Left lung (tissue), 10 donors: ENCODE results near the gene NEURL1. TPM values are rescaled to one million over a fixed set of nuclear protein-coding genes. Genes with fewer than 3 reads are reported as not detected.

Experiments used
- ATAC-seq: fragments of 200-7000 bp; cut with Tn5 transposase; one replicate; pipeline ENCODE4 v1.9.1; 2020; ENCODE audit warnings: moderate library complexity
- DNase-seq, 4 donors: peaks; one replicate each; pipeline ENCODE4 v3.0.0-alpha.2; 2013 to 2020
- H3K27ac ChIP-seq, 2 donors: fragments of 200-600 bp; sonication (generic) in 1 of 2; one replicate each; pipeline versions ENCODE4 v1.5.0 to v1.8.0; 2020 to 2021
- H3K27me3 ChIP-seq, 2 donors: fragments of 200-600 bp; sonication (generic) in 1 of 2; one replicate each; pipeline versions ENCODE4 v1.5.0 to v1.8.0; 2020 to 2021
- H3K36me3 ChIP-seq, 2 donors: fragments of 200-600 bp; sonication (generic) in 1 of 2; one replicate each; pipeline versions ENCODE4 v1.5.0 to v1.8.0; 2020 to 2021
- H3K4me1 ChIP-seq, 2 donors: fragments of 200-600 bp; one replicate each; pipeline ENCODE4 v1.8.0; 2021
- H3K4me3 ChIP-seq, 2 donors: fragments of 200-600 bp; sonication (generic) in 1 of 2; one replicate each; pipeline versions ENCODE4 v1.5.0 to v1.8.0; 2020 to 2021; ENCODE audit warnings: mild to moderate bottlenecking in 1 of 2
- H3K9me3 ChIP-seq, 2 donors: fragments of 200-600 bp; sonication (generic) in 1 of 2; one replicate each; pipeline versions ENCODE4 v1.5.0 to v1.8.0; 2020 to 2021
- CTCF ChIP-seq, 2 donors: fragments of 200-600 bp; sonication (generic) in 1 of 2; IDR thresholded peaks; one replicate each; pipeline versions ENCODE4 v1.5.0 to v1.8.0; 2021; ENCODE audit warnings: antibody characterized with exemption in 2 of 2
- intact Hi-C, 2 donors: fragments of 100-400 bp; cut with DNase I; formaldehyde crosslinking; loops; one replicate each; pipeline versions ENCODE4 v1.11.2 to v1.14.2; 2022
- polyA plus RNA-seq, 6 donors: library from polyadenylated mRNA; unstranded; fragments of 120-200 nt; gene quantifications; one replicate each; pipeline ENCODE4 v1.2.1, GENCODE V29; 2013; ENCODE audit not compliant: insufficient read length in 6 of 6
- total RNA-seq, 2 donors: library from RNA; stranded (reverse); fragmentation: NEBNext Ultra II Directional; extraction: Animal tissue kit (Norgen Biotek cat#: 25700); gene quantifications; one replicate each; pipeline ENCODE4 v1.2.1, GENCODE V29; 2021
- donor health status: DM: no; HTN: yes; CAD: no.
- donor health status: DM: no; HTN: no; CAD: no.

Gene NEURL1
- total and polyA plus RNA-seq, 8 donors: 0.76 to 2.1 (median 1.4) TPM

DNA sequence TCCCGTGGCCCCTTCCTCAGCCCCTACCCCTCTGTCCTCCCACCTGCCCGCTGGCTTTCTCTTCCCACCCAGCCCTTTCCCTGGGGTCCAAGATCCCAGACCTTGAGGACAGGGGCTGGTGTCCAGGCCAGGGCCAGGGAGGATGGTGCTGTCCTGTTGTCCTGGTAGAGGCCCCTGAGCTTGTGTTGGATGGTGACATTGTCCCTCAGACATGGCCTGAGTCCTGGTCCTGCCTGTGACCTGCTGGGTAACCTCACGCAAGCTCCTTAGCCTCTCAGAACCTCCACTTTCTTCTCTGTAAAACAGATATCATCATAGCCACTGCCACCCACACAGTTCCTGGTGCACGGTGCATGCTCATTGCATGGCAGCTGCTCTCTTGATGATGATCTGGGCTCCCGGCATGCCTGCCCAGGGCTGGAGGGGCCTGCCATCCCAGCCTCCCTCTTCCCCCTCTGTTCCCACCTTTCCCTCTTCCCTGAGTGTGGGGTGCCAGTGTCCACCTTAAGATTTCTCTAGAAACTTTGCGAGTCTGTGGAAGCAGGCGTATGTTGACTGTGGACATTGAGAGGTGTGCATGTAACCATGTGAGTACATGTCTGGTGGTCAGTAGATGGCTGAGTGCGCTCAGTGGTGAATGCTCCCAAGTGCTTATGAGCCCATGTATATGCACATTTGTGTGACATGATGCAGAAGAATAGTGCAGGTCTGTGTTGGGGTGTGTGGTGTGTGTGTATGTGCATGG lies 60.4 kb downstream of the NEURL1 start:
- no peak for TF ChIP-seq CTCF (IDR thresholded peaks at IDR 0.05)
- intact Hi-C loops: no loop called here
- Histone ChIP-seq H3K36me3 (no peaks in the 10 kb centered on the region), H3K9me3 (no peaks in the 10 kb centered on the region), H3K27ac (no peak overlapping the region), H3K27me3 (peaks cover 5 to 45% of the 10 kb centered on the region in 2 donors), H3K4me3 (no peak overlapping the region), H3K4me1 (peaks cover 0 to 12% of the 10 kb centered on the region in 2 donors)
- ATAC-seq (no peak), DNase-seq (no peak)

GRCh38 chr10:103554488-103555324 lies 61.2 kb downstream of the NEURL1 start:
- intact Hi-C loops: no loop called here
- DNase-seq (peak in 2 of 4 donors; percentile 30 to 73), ATAC-seq (peak; percentile 56)
- H3K27me3 ChIP-seq: peaks cover 5 to 51% of the 10 kb centered on the region in 2 donors
- peaks cover 0 to 12% of the 10 kb centered on the region in 2 donors for H3K4me1 ChIP-seq
- peak overlapping the region; percentile 21 to 29 for H3K4me3 ChIP-seq
- H3K27ac ChIP-seq: no peak overlapping the region
- no peaks in the 10 kb centered on the region for H3K9me3 ChIP-seq
- no peak for TF ChIP-seq CTCF (IDR thresholded peaks at IDR 0.05)
- no peaks in the 10 kb centered on the region for H3K36me3 ChIP-seq

DNA sequence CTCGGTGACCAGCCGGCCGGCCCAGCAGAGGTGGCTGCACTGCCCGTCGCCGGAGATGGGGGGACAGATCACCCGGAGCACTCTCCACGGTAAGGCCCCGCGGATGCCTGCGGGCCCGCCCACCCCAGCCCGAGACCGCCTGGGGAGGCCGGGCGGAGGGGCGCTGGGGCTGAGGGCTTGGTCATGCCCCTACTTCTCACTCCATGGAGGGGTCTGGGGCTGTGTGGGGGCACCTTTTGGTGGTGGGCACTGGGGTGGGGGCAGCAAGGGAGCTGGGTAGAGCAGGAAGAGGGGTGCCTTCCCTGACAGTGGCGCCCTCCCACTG lies 61.8 kb downstream of the NEURL1 start:
- DNase-seq: peak in 1 of 4 donors; percentile 81
- H3K27me3 ChIP-seq: peaks cover 5 to 51% of the 10 kb centered on the region in 2 donors
- no peaks in the 10 kb centered on the region for H3K36me3 ChIP-seq
- H3K4me3 ChIP-seq: peak overlapping the region; percentile 21 to 29
- ATAC-seq: no peak
- TF ChIP-seq CTCF (IDR thresholded peaks at IDR 0.05): no peak
- H3K4me1 ChIP-seq: peaks cover 0 to 12% of the 10 kb centered on the region in 2 donors
- intact Hi-C loops: no loop called here
- H3K9me3 ChIP-seq: no peaks in the 10 kb centered on the region
- H3K27ac ChIP-seq: no peak overlapping the region

DNA sequence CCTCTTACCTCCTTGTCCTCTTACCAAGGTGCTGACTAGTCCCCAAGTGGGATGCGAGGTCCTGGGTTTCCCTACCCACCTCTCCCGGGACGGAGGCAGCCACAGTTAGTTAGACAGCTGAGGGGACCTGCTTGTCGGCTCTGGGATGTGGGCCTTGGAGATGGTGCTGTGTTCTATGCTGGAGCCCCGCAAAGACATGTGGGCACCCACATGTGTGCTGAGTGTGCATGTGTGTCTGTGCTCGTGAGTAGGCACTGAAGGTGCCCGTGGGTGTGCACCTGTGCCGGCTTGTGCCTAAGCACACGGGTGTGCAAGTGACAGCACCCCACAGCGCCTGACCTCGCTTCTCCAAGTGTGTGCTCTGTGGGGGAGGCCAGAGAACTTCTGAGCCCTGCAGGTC lies 62.2 kb downstream of the NEURL1 start:
- Histone ChIP-seq H3K27me3 (peaks cover 5 to 51% of the 10 kb centered on the region in 2 donors), H3K36me3 (no peaks in the 10 kb centered on the region), H3K27ac (no peak overlapping the region), H3K4me3 (peak overlapping the region in 1 of 2 donors; percentile 29), H3K4me1 (peaks cover 0 to 12% of the 10 kb centered on the region in 2 donors), H3K9me3 (no peaks in the 10 kb centered on the region)
- DNase-seq (no peak), ATAC-seq (no peak)
- no peak for TF ChIP-seq CTCF (IDR thresholded peaks at IDR 0.05)
- intact Hi-C loops: no loop called here

GRCh38 chr10:103556383-103557007 lies 63.0 kb downstream of the NEURL1 start:
- Histone ChIP-seq H3K4me1 (peaks cover 0 to 12% of the 10 kb centered on the region in 2 donors), H3K9me3 (no peaks in the 10 kb centered on the region), H3K36me3 (no peaks in the 10 kb centered on the region), H3K27me3 (peaks cover 5 to 51% of the 10 kb centered on the region in 2 donors), H3K27ac (no peak overlapping the region), H3K4me3 (no peak overlapping the region)
- no peak for TF ChIP-seq CTCF (IDR thresholded peaks at IDR 0.05)
- ATAC-seq (no peak), DNase-seq (no peak)
- intact Hi-C loops: no loop called here
